K562 (cell line): Measurements from ENCODE around the gene HIVEP3. TPM values are rescaled to one million over a fixed set of nuclear protein-coding genes. Genes with fewer than 3 reads are reported as not detected.

Experiments used
- ATAC-seq: fragments of 200-7000 bp; cut with Tn5 transposase; 3 replicates; pipeline ENCODE4 v1.9.1; 2020; ENCODE audit warnings: moderate library complexity
- BruUV-seq: library from RNA; stranded (reverse); fragments of 400-500 nt; replicated peaks from 2 replicates; lab custom pipeline; 2021; lab: Mats Ljungman, UMichigan
- CTCF ChIA-PET: fragments of 300-600 bp; formaldehyde crosslinking; extraction: SDS; loops from one replicate; lab custom pipeline; 2021; ENCODE audit warnings: low intra/inter-chr PET ratio; lab: Yijun Ruan, JAX
- POLR2A ChIA-PET: fragments of 300-600, 350-650 bp; sonication (Branson Sonifier 250); formaldehyde crosslinking; extraction: SDS; loops from one replicate; lab custom pipeline; 2021; ENCODE audit warnings: antibody characterized with exemption, inconsistent platforms; lab: Yijun Ruan, JAX
- DNase-seq, 4 experiments: peaks; one replicate each; pipeline versions ENCODE4 v3.0.0 to v3.0.0-alpha.2; 2011 to 2018; ENCODE audit warnings: low spot score in 3 of 4, mixed read lengths in 3 of 4; ENCODE audit errors: extremely low read depth in 1 of 4
- FAIRE-seq: peaks from 2 replicates; lab custom pipeline; 2011; peaks lifted over from hg19 to GRCh38; lab: Jason Lieb, UNC
- H2AFZ ChIP-seq: 2 replicates; pipeline ENCODE4 v1.6.0; 2011; ENCODE audit warnings: low read depth, low read length, control low read depth, inconsistent platforms
- H3K27ac ChIP-seq: fragments of 200-600 bp; 3 replicates; pipeline ENCODE4 v1.8.0; 2011; ENCODE audit warnings: low read depth, mild to moderate bottlenecking, control low read depth, inconsistent platforms, low read length, moderate library complexity, mixed read lengths; ENCODE audit errors: extremely low read depth
- H3K27me3 ChIP-seq, 2 experiments: fragments of 300-600 bp in 1 of 2; 2 replicates in 1 of 2; 3 replicates in 1 of 2; pipeline versions ENCODE4 v1.6.0 to v1.8.0; 2011; ENCODE audit warnings: inconsistent platforms in 2 of 2, low read length in 2 of 2, mild to moderate bottlenecking in 1 of 2, mixed read lengths in 1 of 2, moderate library complexity in 1 of 2; ENCODE audit not compliant: control insufficient read depth in 2 of 2, insufficient read depth in 2 of 2
- H3K36me3 ChIP-seq: fragments of 300-600 bp; 3 replicates; pipeline ENCODE4 v1.8.0; 2011; ENCODE audit warnings: mild to moderate bottlenecking, low read length, inconsistent platforms; ENCODE audit not compliant: control insufficient read depth, insufficient read depth
- H3K4me1 ChIP-seq, 2 experiments: fragments of 200-600 bp in 1 of 2; replicated peaks in 1 of 2; 2 replicates in 1 of 2; 3 replicates in 1 of 2; pipeline versions ENCODE4 v1.5.1 to v1.8.0; 2011; ENCODE audit warnings: inconsistent platforms in 2 of 2, low read length in 2 of 2, mild to moderate bottlenecking in 1 of 2, mixed read lengths in 1 of 2, moderate library complexity in 1 of 2; ENCODE audit not compliant: control insufficient read depth in 2 of 2, insufficient read depth in 2 of 2
- H3K4me2 ChIP-seq: 2 replicates; pipeline ENCODE4 v1.6.1; 2011; ENCODE audit warnings: low read length, control low read depth, inconsistent platforms, mixed read lengths; ENCODE audit not compliant: insufficient read depth
- H3K4me3 ChIP-seq: fragments of 200-600 bp; sonication (generic), shearing (Covaris generic); 2 replicates; pipeline ENCODE4 v1.5.1; 2016; ENCODE audit warnings: control low read depth, inconsistent platforms
- H3K79me2 ChIP-seq: fragments of 200-600 bp; 3 replicates; pipeline ENCODE4 v1.8.0; 2011; ENCODE audit warnings: low read length, inconsistent platforms; ENCODE audit not compliant: control insufficient read depth, insufficient read depth
- H3K9ac ChIP-seq, 2 experiments: 2 replicates each; pipeline versions ENCODE4 v1.6.0 to v1.6.1; 2011; ENCODE audit warnings: low read depth in 2 of 2, low read length in 2 of 2, control low read depth in 1 of 2, inconsistent platforms in 1 of 2, mild to moderate bottlenecking in 1 of 2, mixed read lengths in 1 of 2; ENCODE audit not compliant: insufficient read depth in 1 of 2
- H3K9me1 ChIP-seq: one replicate; pipeline ENCODE4 v1.6.0; 2011; ENCODE audit warnings: inconsistent platforms, mild to moderate bottlenecking, low read length, moderate library complexity; ENCODE audit not compliant: control insufficient read depth, insufficient read depth
- H3K9me3 ChIP-seq: replicated peaks from 2 replicates; pipeline ENCODE4 v1.5.1; 2011; ENCODE audit warnings: low read depth, low read length, inconsistent platforms; ENCODE audit not compliant: control insufficient read depth, insufficient read depth
- H4K20me1 ChIP-seq: replicated peaks from 2 replicates; pipeline ENCODE4 v1.6.1; 2011; ENCODE audit warnings: low read length, inconsistent platforms, mixed read lengths; ENCODE audit not compliant: control insufficient read depth, insufficient read depth
- RBM34 ChIP-seq: fragments of 200-400 bp; formaldehyde crosslinking; IDR thresholded peaks from 2 replicates; pipeline ENCODE4 v1.6.1; 2018; ENCODE audit warnings: low read length, borderline replicate concordance; ENCODE audit not compliant: insufficient read depth
- SMARCA4 ChIP-seq: fragments of 450-650 bp; IDR thresholded peaks from 2 replicates; pipeline ENCODE4 v1.6.1; 2016
- SPI1 ChIP-seq: IDR thresholded peaks from 2 replicates; pipeline ENCODE4 v1.6.1; 2011; ENCODE audit warnings: low read depth, low read length, control low read depth, borderline replicate concordance
- WGBS: fragments of 100-300 bp; shearing (Covaris generic); methylation state at CpG from one replicate; pipeline ENCODE4 v1.1.6; 2016; ENCODE audit warnings: low coverage, mixed read lengths; ENCODE audit not compliant: insufficient coverage; ENCODE audit errors: missing lambda C conversion rate; 5-methylcytosine and 5-hydroxymethylcytosine counted together
- in situ Hi-C: fragments of 300-500 bp; cut with MboI; formaldehyde crosslinking; loops from 4 replicates; pipeline ENCODE4 v1.15.0; 2018; ENCODE audit warnings: inconsistent platforms, mixed read lengths
- intact Hi-C: fragments of 100-400 bp; cut with micrococcal nuclease; formaldehyde crosslinking; loops from 2 replicates; pipeline ENCODE4 v1.14.2; 2022
- polyA plus RNA-seq, 8 experiments: library from polyadenylated mRNA; depleted of rRNA in 4 of 8; stranded (reverse) in 5 of 8; unstranded in 3 of 8; fragments of >200 nt; fragmentation: Nextera tagmentation in 2 of 8; fragmentation: Illumina TruSeq in 1 of 8; extraction: Ambion mirVana in 2 of 8; extraction: Trizol in 1 of 8; gene quantifications; 2 replicates each; pipeline versions ENCODE4 v1.2.1 to v1.2.3, GENCODE V29; 2011 to 2014; ENCODE audit warnings: inconsistent platforms in 1 of 8, missing spikeins in 1 of 8
- total RNA-seq, 7 experiments: library from RNA; depleted of rRNA in 6 of 7; stranded (reverse); fragments of >200 nt in 6 of 7; fragmentation: Illumina TruSeq in 2 of 7; extraction: Trizol in 2 of 7; gene quantifications; 2 replicates each; pipeline versions ENCODE4 v1.2.1 to v1.2.3, GENCODE V29; 2011 to 2021; ENCODE audit warnings: low replicate concordance in 1 of 7

Gene HIVEP3
- total and polyA plus RNA-seq, 9 of the 15 experiments (the other 6 are each of a cell fraction or from before 2014, with no cell fraction given) = 0.09 to 0.58 (median 0.34) TPM; not detected in 1

- POLR2A ChIA-PET = interaction anchor here (1.2 kb wide), 1 partner anchor 19 kb away, joined by 4 read pairs; no protein-coding TSS in a partner anchor
- DNase-seq (no peak), FAIRE-seq (no peak), ATAC-seq (no peak)
- peaks cover 8% of the 10 kb centered on the region; the same call in 1 of the 2 replicates for H4K20me1 ChIP-seq
- H3K79me2 ChIP-seq = no peaks in the 10 kb centered on the region
- TF ChIP-seq RBM34 = no peak
- in situ Hi-C loops (no loop called here), intact Hi-C loops (no loop called here)
- WGBS = 0% methylated on average over 5 of the region's 6 CpGs
- no peak overlapping the region for H3K4me3 ChIP-seq
- H3K4me2 ChIP-seq = no peak overlapping the region
- no TSS peak for BruUV-seq
- H2AFZ ChIP-seq = no peak overlapping the region
- H3K4me1 ChIP-seq = no peaks in the 10 kb centered on the region
- no peak overlapping the region for H3K27ac ChIP-seq
- H3K27me3 ChIP-seq = peaks cover 22 to 50% of the 10 kb centered on the region in 2 experiments
- no peaks in the 10 kb centered on the region for H3K9me1 ChIP-seq
- no peak overlapping the region for H3K9ac ChIP-seq
- CTCF ChIA-PET = no interaction called here
- no peaks in the 10 kb centered on the region for H3K36me3 ChIP-seq
- H3K9me3 ChIP-seq = no peaks in the 10 kb centered on the region
Measured at GRCh38 chr1:41611932-41612450, 306.7 kb downstream of the HIVEP3 start.

GRCh38 chr1:41611068-41611931 is 307.4 kb downstream of the HIVEP3 start:
- H3K4me1 ChIP-seq = no peaks in the 10 kb centered on the region
- no TSS peak for BruUV-seq
- H2AFZ ChIP-seq = no peak overlapping the region
- H3K27me3 ChIP-seq = peaks cover 22 to 50% of the 10 kb centered on the region in 2 experiments
- ATAC-seq (no peak), DNase-seq (no peak), FAIRE-seq (no peak)
- TF ChIP-seq SMARCA4 (no peak), SPI1 (peak; percentile 81)
- ChIA-PET CTCF (no interaction called here), POLR2A (interaction anchor here (1.2 kb wide), 1 partner anchor 19 kb away, joined by 4 read pairs; no protein-coding TSS in a partner anchor)
- no peak overlapping the region for H3K9ac ChIP-seq
- H3K36me3 ChIP-seq = no peaks in the 10 kb centered on the region
- peaks cover 6% of the 10 kb centered on the region; the same call in 1 of the 2 replicates for H4K20me1 ChIP-seq
- no peak overlapping the region for H3K27ac ChIP-seq
- no peak overlapping the region for H3K4me3 ChIP-seq
- H3K4me2 ChIP-seq = no peak overlapping the region
- no peaks in the 10 kb centered on the region for H3K9me1 ChIP-seq
- in situ Hi-C loops = no loop called here
- 1% methylated on average over 17 of the region's 17 CpGs for WGBS
- H3K79me2 ChIP-seq = no peaks in the 10 kb centered on the region
- intact Hi-C loops = no loop called here
- no peaks in the 10 kb centered on the region for H3K9me3 ChIP-seq
